GM23248 (cell line): Measurements from ENCODE around the gene MTCL3.

Experiments
- DNase-seq: peaks from one replicate; pipeline ENCODE4 v3.0.0-alpha.2; 2015
- H2AFZ ChIP-seq: fragments of 200-600 bp; sonication (generic); 2 replicates; pipeline ENCODE4 v1.6.1; 2016; ENCODE audit warnings: antibody characterized with exemption
- H3F3A ChIP-seq: fragments of 200-600 bp; sonication (generic); 2 replicates; pipeline ENCODE4 v1.6.1; 2016; ENCODE audit warnings: mild to moderate bottlenecking, antibody characterized with exemption, mixed run types; ENCODE audit not compliant: insufficient read depth
- H3K27ac ChIP-seq: fragments of 200-600 bp; sonication (generic); 2 replicates; pipeline ENCODE4 v1.5.1; 2016; ENCODE audit warnings: mild to moderate bottlenecking
- H3K27me3 ChIP-seq: fragments of 200-600 bp; sonication (generic); replicated peaks from 2 replicates; pipeline ENCODE4 v1.6.1; 2016; ENCODE audit warnings: mild to moderate bottlenecking; ENCODE audit not compliant: insufficient read depth
- H3K36me3 ChIP-seq: fragments of 200-600 bp; sonication (generic); 2 replicates; pipeline ENCODE4 v1.6.1; 2016; ENCODE audit warnings: low read depth, mild to moderate bottlenecking
- H3K4me1 ChIP-seq: fragments of 200-600 bp; sonication (generic); 2 replicates; pipeline ENCODE4 v1.6.1; 2016; ENCODE audit warnings: mild to moderate bottlenecking; ENCODE audit not compliant: insufficient read depth
- H3K4me2 ChIP-seq: fragments of 200-600 bp; sonication (generic); one replicate; pipeline ENCODE4 v1.6.1; 2016; ENCODE audit warnings: mild to moderate bottlenecking; ENCODE audit not compliant: unreplicated experiment
- H3K4me3 ChIP-seq: fragments of 200-600 bp; sonication (generic); 2 replicates; pipeline ENCODE4 v1.5.1; 2016; ENCODE audit warnings: mild to moderate bottlenecking
- H3K79me2 ChIP-seq: fragments of 200-600 bp; sonication (generic); 2 replicates; pipeline ENCODE4 v1.6.1; 2016; ENCODE audit warnings: mild to moderate bottlenecking; ENCODE audit not compliant: insufficient read depth
- H3K9ac ChIP-seq: fragments of 200-600 bp; sonication (generic); 2 replicates; pipeline ENCODE4 v1.6.1; 2016; ENCODE audit warnings: mild to moderate bottlenecking
- H3K9me2 ChIP-seq: fragments of 200-600 bp; sonication (generic); 2 replicates; pipeline ENCODE4 v1.6.1; 2016; ENCODE audit warnings: mixed run types, mild to moderate bottlenecking, moderate library complexity; ENCODE audit not compliant: insufficient read depth
- H3K9me3 ChIP-seq: fragments of 200-600 bp; sonication (generic); one replicate; pipeline ENCODE4 v1.6.1; 2017; ENCODE audit warnings: low read depth
- H4K20me1 ChIP-seq: fragments of 200-600 bp; sonication (generic); 2 replicates; pipeline ENCODE4 v1.6.0; 2016; ENCODE audit not compliant: insufficient read depth
- EZH2 ChIP-seq: fragments of 200-600 bp; sonication (generic); IDR thresholded peaks from 2 replicates; pipeline ENCODE4 v1.6.1; 2018; ENCODE audit warnings: antibody characterized with exemption, mild to moderate bottlenecking; ENCODE audit not compliant: insufficient read depth, poor library complexity, severe bottlenecking
- EZH2phosphoT487 ChIP-seq: fragments of 200-600 bp; sonication (generic); IDR thresholded peaks from 2 replicates; pipeline ENCODE4 v1.6.1; 2018; ENCODE audit warnings: antibody characterized with exemption, moderate library complexity, mild to moderate bottlenecking, low read depth; ENCODE audit not compliant: insufficient read depth
- WGBS, 2 experiments: methylation state at CpG; one replicate each; pipeline ENCODE4 v1.1.6; 2015 to 2017; ENCODE audit warnings: low lambda C conversion rate in 2 of 2, low coverage in 1 of 2; ENCODE audit errors: missing lambda C conversion rate in 2 of 2; 5-methylcytosine and 5-hydroxymethylcytosine counted together
- in situ Hi-C: fragments of 300-500 bp; cut with MboI; formaldehyde crosslinking; loops from 2 replicates; pipeline ENCODE4 v1.15.0; 2020

MTCL3 gene

DNA sequence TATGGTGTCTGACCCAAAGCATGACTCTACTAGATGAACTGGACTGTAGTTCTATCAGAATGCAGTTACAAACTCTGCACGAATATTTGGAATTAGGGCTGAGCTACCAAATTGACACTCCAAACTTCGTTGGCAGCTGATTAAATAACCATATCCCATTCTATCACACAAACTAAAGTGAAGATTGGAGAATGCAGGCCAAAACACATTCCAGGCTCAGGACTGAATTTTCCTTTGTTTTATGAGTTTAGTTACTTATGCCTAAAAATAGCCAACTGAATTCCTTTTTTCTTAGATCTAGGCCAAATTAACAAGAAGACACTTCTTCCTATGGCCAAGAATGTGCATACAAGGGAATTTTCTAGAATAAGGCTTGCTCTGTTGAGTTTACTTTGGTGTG lies 50.2 kb downstream of the MTCL3 start:
- Histone ChIP-seq H4K20me1 (no peaks in the 10 kb centered on the region), H3K79me2 (no peaks in the 10 kb centered on the region), H3F3A (peaks cover 15% of the 10 kb centered on the region), H3K4me1 (peaks cover 21% of the 10 kb centered on the region), H3K9me3 (no peaks in the 10 kb centered on the region), H2AFZ (no peak overlapping the region), H3K4me2 (no peak overlapping the region), H3K9ac (no peak overlapping the region), H3K36me3 (no peaks in the 10 kb centered on the region), H3K9me2 (no peaks in the 10 kb centered on the region), H3K27me3 (no peaks in the 10 kb centered on the region), H3K4me3 (no peak overlapping the region), H3K27ac (no peak overlapping the region)
- DNase-seq, result no peak
- 20 to 22% methylated on average over 2 of the region's 2 CpGs for WGBS, 2 experiments
- in situ Hi-C loops, result no loop called here
- TF ChIP-seq EZH2phosphoT487, result no peak
- no peak for TF ChIP-seq EZH2

- no peak overlapping the region for H2AFZ ChIP-seq
- no peaks in the 10 kb centered on the region for H3K27me3 ChIP-seq
- H3K79me2 ChIP-seq, result no peaks in the 10 kb centered on the region
- WGBS, 2 experiments, result 98% methylated on average over 5 of the region's 5 CpGs
- H3K27ac ChIP-seq, result no peak overlapping the region
- no peaks in the 10 kb centered on the region for H3K9me2 ChIP-seq
- no peak for DNase-seq
- H3K4me3 ChIP-seq, result no peak overlapping the region
- H3K4me2 ChIP-seq, result no peak overlapping the region
- peaks cover 32% of the 10 kb centered on the region for H3F3A ChIP-seq
- H3K4me1 ChIP-seq, result peaks cover 22% of the 10 kb centered on the region
- no peaks in the 10 kb centered on the region for H3K36me3 ChIP-seq
- no peak overlapping the region for H3K9ac ChIP-seq
- no peaks in the 10 kb centered on the region for H4K20me1 ChIP-seq
- in situ Hi-C loops, result no loop called here
- TF ChIP-seq EZH2phosphoT487 (no peak), EZH2 (no peak)
- no peaks in the 10 kb centered on the region for H3K9me3 ChIP-seq
Observed at GRCh38 chr6:127466416-127466815, 52.7 kb downstream of the MTCL3 start.

DNA sequence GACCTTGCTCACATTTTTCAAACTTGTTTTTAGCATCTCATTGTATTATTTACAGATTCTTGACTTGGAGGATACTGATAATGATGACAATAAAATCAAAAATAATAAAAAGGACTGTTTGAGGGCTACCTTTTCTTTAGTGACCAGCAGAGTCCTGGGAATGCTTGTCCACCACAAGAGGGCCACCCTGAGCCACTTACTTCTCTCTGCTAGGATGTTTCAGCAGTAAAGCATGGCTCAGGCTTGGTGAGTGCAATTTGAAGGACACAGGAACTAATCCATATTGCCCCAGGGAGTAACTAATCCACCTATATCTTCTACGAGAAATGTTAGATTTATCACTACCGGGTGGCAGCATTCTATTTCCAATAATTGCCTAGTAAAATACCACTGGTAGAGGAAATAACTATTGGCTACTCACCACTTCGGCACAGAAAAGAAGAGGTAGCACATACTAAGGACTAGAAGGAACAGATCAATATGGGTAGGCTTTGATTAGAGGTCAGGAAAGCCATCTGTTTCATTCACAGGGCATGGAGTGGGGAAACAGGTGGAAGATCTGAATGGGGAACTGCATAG lies 54.2 kb downstream of the MTCL3 start:
- Histone ChIP-seq H3K79me2 (no peaks in the 10 kb centered on the region), H3F3A (peaks cover 32% of the 10 kb centered on the region), H3K36me3 (no peaks in the 10 kb centered on the region), H3K4me1 (peaks cover 22% of the 10 kb centered on the region), H3K9me2 (no peaks in the 10 kb centered on the region), H3K4me2 (peak overlapping the region; percentile 77), H3K27ac (peak overlapping the region; percentile 79), H3K9ac (peak overlapping the region; percentile 52), H2AFZ (no peak overlapping the region), H3K27me3 (no peaks in the 10 kb centered on the region), H4K20me1 (no peaks in the 10 kb centered on the region), H3K9me3 (no peaks in the 10 kb centered on the region), H3K4me3 (peak overlapping the region; percentile 16)
- peak; percentile 88 for DNase-seq
- TF ChIP-seq EZH2phosphoT487, result no peak
- TF ChIP-seq EZH2, result no peak
- in situ Hi-C loops, result loop anchor here (5.0 kb wide), 1 partner anchor 72 kb away; no protein-coding TSS in a partner anchor
- 31 to 32% methylated on average over 3 of the region's 3 CpGs for WGBS, 2 experiments

DNA sequence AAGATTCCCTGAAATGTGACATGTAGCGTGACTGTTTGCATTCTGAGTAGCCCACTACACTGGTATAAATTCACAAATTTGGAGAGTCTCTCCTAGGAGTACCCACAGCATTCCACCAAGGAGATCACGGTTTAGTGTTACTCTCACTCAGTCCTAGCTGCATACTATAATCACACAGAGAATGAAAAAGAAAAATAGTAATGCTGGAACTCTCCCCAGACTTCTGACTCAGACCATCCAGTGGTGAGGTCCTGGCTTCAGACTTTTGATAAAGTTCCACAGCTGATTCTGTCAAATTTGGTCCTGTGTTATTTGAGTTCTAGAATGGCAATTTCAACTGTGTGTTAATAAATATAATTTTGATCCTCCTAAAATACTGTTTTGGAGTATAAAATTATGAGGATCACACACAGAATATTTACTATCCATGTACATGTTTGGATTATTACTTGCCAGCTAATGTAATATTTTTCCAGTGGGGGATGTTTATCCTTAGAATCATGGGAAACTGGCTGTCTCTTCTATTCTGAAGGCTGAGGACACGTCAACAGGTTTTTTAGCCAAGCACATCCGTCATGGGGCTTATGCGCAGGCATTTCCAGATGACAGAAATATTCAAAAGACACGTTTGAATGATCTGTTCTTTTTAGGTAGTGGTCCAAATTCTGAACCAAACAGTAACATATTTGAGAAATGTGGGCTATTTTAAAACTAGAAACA lies 54.8 kb downstream of the MTCL3 start:
- in situ Hi-C loops, result loop anchor here (5.0 kb wide), 1 partner anchor 73 kb away; no protein-coding TSS in a partner anchor
- TF ChIP-seq EZH2 (no peak), EZH2phosphoT487 (no peak)

More for the DNA sequence above, 54.8 kb downstream of the MTCL3 start:
- Histone ChIP-seq H3K9ac (peak overlapping the region; percentile 52), H3F3A (peaks cover 32% of the 10 kb centered on the region), H3K79me2 (no peaks in the 10 kb centered on the region), H3K4me1 (peaks cover 22% of the 10 kb centered on the region), H3K27ac (peak overlapping the region; percentile 79), H3K9me3 (no peaks in the 10 kb centered on the region), H3K9me2 (no peaks in the 10 kb centered on the region), H3K4me2 (peak overlapping the region; percentile 77), H2AFZ (no peak overlapping the region), H4K20me1 (no peaks in the 10 kb centered on the region), H3K36me3 (no peaks in the 10 kb centered on the region), H3K27me3 (no peaks in the 10 kb centered on the region), H3K4me3 (peak overlapping the region; percentile 16)
- WGBS, 2 experiments, result 7 to 11% methylated on average over 6 of the region's 6 CpGs
- DNase-seq, result peak; percentile 89
